Caco-2 (cell line): ENCODE data around the gene ABCB11. TPM values are rescaled to one million over a fixed set of nuclear protein-coding genes. Genes with fewer than 3 reads are reported as not detected.

Experiments
- BruUV-seq: library from RNA; stranded (reverse); fragments of 400-500 nt; replicated peaks from 2 replicates; lab custom pipeline; 2021; lab: Mats Ljungman, UMichigan
- CTCF ChIA-PET: fragments of 300-600 bp; sonication (Branson Sonifier 250); formaldehyde crosslinking; loops from one replicate; lab custom pipeline; 2022; ENCODE audit warnings: antibody characterized with exemption; lab: Charles Lee
- POLR2A ChIA-PET: fragments of 300-600 bp; sonication (Branson Sonifier 250); formaldehyde crosslinking; loops from one replicate; lab custom pipeline; 2022; ENCODE audit warnings: antibody characterized with exemption; lab: Charles Lee
- DNase-seq, 2 experiments: peaks; one replicate each; pipeline versions ENCODE4 v3.0.0 to v3.0.0-alpha.2; 2020 to 2022
- H3K27me3 ChIP-seq: replicated peaks from 2 replicates; pipeline ENCODE4 v1.6.0; 2011; ENCODE audit warnings: low read length; ENCODE audit not compliant: control insufficient read depth, insufficient read depth
- H3K36me3 ChIP-seq: 2 replicates; pipeline ENCODE4 v1.5.1; 2011; ENCODE audit warnings: low read length; ENCODE audit not compliant: control insufficient read depth, insufficient read depth
- H3K4me1 ChIP-seq: fragments of 250-450 bp; sonication (Bioruptor Pico); 2 replicates; pipeline ENCODE4 v1.5.1; 2020; ENCODE audit warnings: mild to moderate bottlenecking
- H3K4me3 ChIP-seq: 2 replicates; pipeline ENCODE4 v1.5.1; 2011; ENCODE audit warnings: low read depth, mild to moderate bottlenecking, control low read depth, low read length
- H3K9me3 ChIP-seq: fragments of 250-450 bp; sonication (Bioruptor Pico); 2 replicates; pipeline ENCODE4 v1.5.1; 2020; ENCODE audit warnings: mild to moderate bottlenecking, moderate library complexity
- H3K27ac Mint-ChIP-seq: one replicate; pipeline ENCODE4 v1.8.0; 2022; ENCODE audit warnings: mixed read lengths; ENCODE audit not compliant: unreplicated experiment
- H3K27me3 Mint-ChIP-seq: one replicate; pipeline ENCODE4 v1.8.0; 2022; ENCODE audit warnings: mixed read lengths; ENCODE audit not compliant: insufficient read depth, unreplicated experiment
- H3K36me3 Mint-ChIP-seq: one replicate; pipeline ENCODE4 v1.8.0; 2022; ENCODE audit warnings: mild to moderate bottlenecking, mixed read lengths; ENCODE audit not compliant: insufficient read depth, unreplicated experiment
- H3K4me1 Mint-ChIP-seq: one replicate; pipeline ENCODE4 v1.8.0; 2022; ENCODE audit warnings: low read depth, mixed read lengths; ENCODE audit not compliant: unreplicated experiment
- H3K4me3 Mint-ChIP-seq: one replicate; pipeline ENCODE4 v1.8.0; 2022; ENCODE audit warnings: mild to moderate bottlenecking, moderate library complexity, mixed read lengths; ENCODE audit not compliant: unreplicated experiment
- H3K9me3 Mint-ChIP-seq: one replicate; pipeline ENCODE4 v1.8.0; 2022; ENCODE audit warnings: mixed read lengths; ENCODE audit not compliant: unreplicated experiment
- intact Hi-C: fragments of 100-400 bp; cut with micrococcal nuclease; formaldehyde crosslinking; loops from one replicate; pipeline ENCODE4 v1.10.0; 2022; ENCODE audit not compliant: unreplicated experiment
- total RNA-seq: library from RNA; stranded (reverse); gene quantifications from 2 replicates; pipeline ENCODE4 v1.2.3, GENCODE V29; 2022
- TF ChIP-seq, protein P1 (sequence below), 2 experiments: fragments of 200-600 bp in 1 of 2; IDR thresholded peaks; 1 replicate in 1 of 2; 2 replicates in 1 of 2; pipeline versions ENCODE4 v1.5.1 to v1.8.0; 2011 to 2022; ENCODE audit warnings: antibody characterized with exemption in 1 of 2, control low read depth in 1 of 2, inconsistent platforms in 1 of 2, low read depth in 1 of 2, low read length in 1 of 2, mild to moderate bottlenecking in 1 of 2, moderate library complexity in 1 of 2; ENCODE audit not compliant: insufficient read depth in 1 of 2, severe bottlenecking in 1 of 2, unreplicated experiment in 1 of 2

The ABCB11 gene
- total RNA-seq, 1 experiment from 2014 or later: not detected

DNA sequence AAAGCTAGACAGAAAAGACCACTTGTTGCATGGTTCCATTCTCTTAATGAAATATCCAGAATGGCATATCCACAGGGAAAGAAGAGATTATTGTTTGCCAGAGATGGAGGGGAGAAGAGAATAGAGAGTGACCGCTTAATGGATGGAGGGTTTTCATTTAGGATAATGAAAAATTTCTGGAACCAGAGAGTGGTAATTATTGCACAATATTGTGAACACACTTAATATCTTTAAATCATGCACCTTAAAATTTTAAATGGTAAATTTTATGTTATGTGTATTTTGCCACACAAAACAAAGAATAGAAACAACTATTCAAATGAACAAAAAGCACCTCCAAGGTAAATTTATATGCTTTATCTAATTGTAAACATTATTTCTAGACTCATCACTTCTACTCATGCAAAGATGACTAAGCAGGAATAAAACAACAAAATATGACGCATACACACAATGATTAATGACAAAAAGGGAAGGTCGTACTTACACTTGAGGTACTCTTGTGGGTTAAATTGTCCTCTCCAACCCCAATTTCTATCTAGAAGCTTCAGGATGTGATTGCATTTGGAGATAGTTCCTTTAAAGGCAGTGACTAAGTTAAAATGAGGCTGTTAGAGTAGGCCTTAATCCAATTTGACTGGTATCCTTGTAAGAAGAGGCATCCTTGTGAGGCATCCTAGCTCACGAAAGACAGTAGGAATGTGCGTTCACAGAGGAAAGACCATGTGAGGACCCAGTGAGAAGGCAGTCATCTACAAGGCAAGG is 19.5 kb upstream of the ABCB11 start:
- POLR2A ChIA-PET: no interaction called here
- H3K4me3 Mint-ChIP-seq: no peak overlapping the region
- intact Hi-C loops: no loop called here

DNA sequence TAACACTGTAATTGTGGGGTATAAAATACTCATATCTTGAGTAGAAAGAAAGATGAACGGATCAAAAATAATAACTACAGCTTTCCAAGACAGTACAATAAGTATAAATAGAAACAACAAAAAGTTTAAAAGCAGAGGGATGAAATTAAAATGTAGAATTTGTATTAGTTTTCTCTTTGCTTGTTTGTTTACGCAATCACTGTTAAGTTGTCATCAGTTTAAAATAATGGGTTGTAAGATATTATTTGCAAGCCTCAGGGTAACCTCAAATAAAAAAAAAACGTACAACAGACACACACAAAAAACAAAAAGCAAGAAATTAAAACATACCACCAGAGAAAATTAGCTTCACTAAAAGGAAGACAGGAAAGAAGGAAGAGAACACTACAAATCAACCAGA is 18.0 kb upstream of the ABCB11 start:
- Mint-ChIP-seq H3K4me3 (no peak overlapping the region), H3K9me3 (no peaks in the 10 kb centered on the region), H3K27me3 (peaks cover 10% of the 10 kb centered on the region), H3K27ac (no peak overlapping the region), H3K4me1 (no peaks in the 10 kb centered on the region), H3K36me3 (no peaks in the 10 kb centered on the region)
- Histone ChIP-seq H3K4me1 (no peaks in the 10 kb centered on the region), H3K36me3 (no peaks in the 10 kb centered on the region), H3K4me3 (no peak overlapping the region), H3K27me3 (no peaks in the 10 kb centered on the region; the same call in 1 of the 2 replicates), H3K9me3 (no peaks in the 10 kb centered on the region)
- ChIA-PET CTCF (no interaction called here), POLR2A (no interaction called here)
- intact Hi-C loops: loop anchor here (5.0 kb wide), 1 partner anchor 87 kb away; no protein-coding TSS in a partner anchor
- TF ChIP-seq, protein P1, sequence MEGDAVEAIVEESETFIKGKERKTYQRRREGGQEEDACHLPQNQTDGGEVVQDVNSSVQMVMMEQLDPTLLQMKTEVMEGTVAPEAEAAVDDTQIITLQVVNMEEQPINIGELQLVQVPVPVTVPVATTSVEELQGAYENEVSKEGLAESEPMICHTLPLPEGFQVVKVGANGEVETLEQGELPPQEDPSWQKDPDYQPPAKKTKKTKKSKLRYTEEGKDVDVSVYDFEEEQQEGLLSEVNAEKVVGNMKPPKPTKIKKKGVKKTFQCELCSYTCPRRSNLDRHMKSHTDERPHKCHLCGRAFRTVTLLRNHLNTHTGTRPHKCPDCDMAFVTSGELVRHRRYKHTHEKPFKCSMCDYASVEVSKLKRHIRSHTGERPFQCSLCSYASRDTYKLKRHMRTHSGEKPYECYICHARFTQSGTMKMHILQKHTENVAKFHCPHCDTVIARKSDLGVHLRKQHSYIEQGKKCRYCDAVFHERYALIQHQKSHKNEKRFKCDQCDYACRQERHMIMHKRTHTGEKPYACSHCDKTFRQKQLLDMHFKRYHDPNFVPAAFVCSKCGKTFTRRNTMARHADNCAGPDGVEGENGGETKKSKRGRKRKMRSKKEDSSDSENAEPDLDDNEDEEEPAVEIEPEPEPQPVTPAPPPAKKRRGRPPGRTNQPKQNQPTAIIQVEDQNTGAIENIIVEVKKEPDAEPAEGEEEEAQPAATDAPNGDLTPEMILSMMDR (IDR thresholded peaks at IDR 0.05; ENCODE audit: insufficient read depth in 1 of 2, low read depth in 1 of 2, low read length in 1 of 2, severe bottlenecking in 1 of 2, unreplicated experiment in 1 of 2): no peak
- no TSS peak for BruUV-seq
- no peak for DNase-seq

More for the DNA sequence above, 19.5 kb upstream of the ABCB11 start:
- H3K36me3 Mint-ChIP-seq: no peaks in the 10 kb centered on the region
- Histone ChIP-seq H3K4me3 (no peak overlapping the region), H3K9me3 (peaks cover 12% of the 10 kb centered on the region; the same call in 1 of the 2 replicates), H3K27me3 (no peaks in the 10 kb centered on the region; the same call in 1 of the 2 replicates), H3K4me1 (no peaks in the 10 kb centered on the region), H3K36me3 (no peaks in the 10 kb centered on the region)
- peaks cover 15% of the 10 kb centered on the region for H3K9me3 Mint-ChIP-seq
- no peak overlapping the region for H3K27ac Mint-ChIP-seq
- TF ChIP-seq, protein P1 (IDR thresholded peaks at IDR 0.05; ENCODE audit: insufficient read depth in 1 of 2, low read depth in 1 of 2, low read length in 1 of 2, severe bottlenecking in 1 of 2, unreplicated experiment in 1 of 2): no peak
- BruUV-seq: no TSS peak
- CTCF ChIA-PET: no interaction called here
- peaks cover 10% of the 10 kb centered on the region for H3K27me3 Mint-ChIP-seq
- no peak for DNase-seq
- H3K4me1 Mint-ChIP-seq: no peaks in the 10 kb centered on the region

DNA sequence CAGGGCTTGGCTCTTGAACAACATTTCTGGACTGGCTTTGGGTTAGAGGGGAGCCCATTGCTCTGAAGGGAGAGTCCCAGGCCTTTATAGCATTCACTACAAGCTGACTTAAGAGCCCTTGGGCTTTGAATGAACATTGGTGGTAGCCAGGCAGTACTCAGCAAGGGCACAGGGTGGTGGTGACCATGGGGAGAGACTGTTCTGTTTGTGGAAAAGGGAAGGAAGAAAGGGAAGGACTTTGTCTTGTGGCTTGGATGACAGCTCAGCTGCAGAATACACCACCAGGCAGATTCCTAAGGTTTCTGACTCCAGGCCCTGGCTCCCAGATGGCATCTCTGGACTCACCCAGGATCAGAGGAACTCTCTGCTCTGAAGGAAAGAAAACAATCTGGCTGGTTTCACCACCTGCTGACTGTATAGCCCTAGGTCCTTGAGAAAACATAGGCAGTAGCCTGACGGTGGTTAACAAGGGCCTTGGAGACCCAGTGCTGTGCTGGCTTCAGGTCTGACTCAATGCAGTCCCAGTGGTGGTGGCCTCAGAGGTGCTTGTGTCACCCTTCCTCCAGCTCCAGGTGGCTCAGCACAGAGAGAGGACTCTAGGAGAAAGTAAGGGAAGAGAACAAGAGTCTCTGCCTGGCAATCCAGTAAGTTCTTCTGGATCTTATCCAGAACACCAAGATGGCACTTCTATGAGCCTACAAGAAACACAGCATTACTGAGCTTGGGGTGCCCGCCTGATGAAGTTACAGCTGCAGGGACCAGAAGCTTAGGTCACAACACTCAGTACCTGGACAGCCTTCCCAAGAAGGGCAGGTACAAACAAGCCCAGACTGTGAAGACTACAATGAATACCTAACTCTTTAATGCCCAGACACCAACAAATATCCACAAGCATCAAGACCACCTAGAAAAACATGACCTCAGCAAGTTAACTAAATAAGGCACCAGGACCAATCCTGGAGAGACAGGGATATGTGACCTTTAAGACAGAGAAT is 16.4 kb upstream of the ABCB11 start:
- H3K27me3 ChIP-seq: no peaks in the 10 kb centered on the region; the same call in 1 of the 2 replicates
- no peak for DNase-seq
- no peak overlapping the region for H3K4me3 Mint-ChIP-seq
- TF ChIP-seq, protein P1 (IDR thresholded peaks at IDR 0.05; ENCODE audit: insufficient read depth in 1 of 2, low read depth in 1 of 2, low read length in 1 of 2, severe bottlenecking in 1 of 2, unreplicated experiment in 1 of 2): no peak
- H3K36me3 Mint-ChIP-seq: no peaks in the 10 kb centered on the region
- CTCF ChIA-PET: no interaction called here
- no TSS peak for BruUV-seq
- peaks cover 10% of the 10 kb centered on the region for H3K27me3 Mint-ChIP-seq
- intact Hi-C loops: loop anchor here (5.0 kb wide), 1 partner anchor 85 kb away; no protein-coding TSS in a partner anchor
- no peak overlapping the region for H3K4me3 ChIP-seq
- H3K9me3 ChIP-seq: no peaks in the 10 kb centered on the region
- H3K4me1 ChIP-seq: no peaks in the 10 kb centered on the region
- H3K36me3 ChIP-seq: no peaks in the 10 kb centered on the region
- H3K27ac Mint-ChIP-seq: no peak overlapping the region
- H3K4me1 Mint-ChIP-seq: no peaks in the 10 kb centered on the region
- peaks cover 14% of the 10 kb centered on the region for H3K9me3 Mint-ChIP-seq
- POLR2A ChIA-PET: no interaction called here
